HEK293 (cell line): ENCODE measurements around the gene FGFR3.

Experiments used
- CTCF ChIA-PET: fragments of 350-600 bp; formaldehyde crosslinking; extraction: SDS; loops from one replicate; lab custom pipeline; 2021; ENCODE audit warnings: antibody characterized with exemption; lab: Yijun Ruan, JAX
- POLR2A ChIA-PET: fragments of 300-600 bp; formaldehyde crosslinking; extraction: SDS; loops from one replicate; lab custom pipeline; 2020; ENCODE audit warnings: antibody characterized with exemption, inconsistent platforms; lab: Yijun Ruan, JAX
- H3K27ac ChIP-seq: fragments of 200-500 bp; sonication (Bioruptor generic); 2 replicates; pipeline ENCODE4 v1.5.1; 2014; ENCODE audit warnings: low read depth, low read length, control low read depth, inconsistent platforms; ENCODE audit errors: extremely low read depth
- H3K36me3 ChIP-seq, 2 experiments: fragments of 200-500 bp in 1 of 2; sonication (Bioruptor generic) in 1 of 2; 1 replicate in 1 of 2; 2 replicates in 1 of 2; pipeline ENCODE4 v1.5.1; 2014 to 2017; ENCODE audit warnings: inconsistent platforms in 2 of 2, low read length in 2 of 2; ENCODE audit not compliant: control insufficient read depth in 2 of 2, insufficient read depth in 1 of 2
- H3K4me1 ChIP-seq: fragments of 200-500 bp; sonication (Bioruptor generic); 2 replicates; pipeline ENCODE4 v1.5.1; 2014; ENCODE audit warnings: mild to moderate bottlenecking, low read length, inconsistent platforms; ENCODE audit not compliant: control insufficient read depth, insufficient read depth
- H3K4me3 ChIP-seq: 2 replicates; pipeline ENCODE4 v1.5.1; 2011; ENCODE audit warnings: low read depth, mild to moderate bottlenecking, control low read depth, low read length, moderate library complexity
- H3K9me3 ChIP-seq: fragments of 200-500 bp; sonication (Bioruptor generic); 2 replicates; pipeline ENCODE4 v1.5.1; 2014; ENCODE audit warnings: low read depth, low read length, inconsistent platforms; ENCODE audit not compliant: control insufficient read depth, insufficient read depth
- ZBTB8A ChIP-seq: fragments of 450-650 bp; formaldehyde crosslinking; IDR thresholded peaks from 2 replicates; pipeline ENCODE4 v1.5.1; 2016; ENCODE audit warnings: missing biosample characterization, missing genetic modification characterization
- ZFP3 ChIP-seq: fragments of 450-650 bp; formaldehyde crosslinking; IDR thresholded peaks from 2 replicates; pipeline ENCODE4 v1.5.1; 2016; ENCODE audit warnings: low read depth, missing biosample characterization, missing genetic modification characterization
- ZNF132 ChIP-seq: fragments of 450-650 bp; formaldehyde crosslinking; IDR thresholded peaks from 2 replicates; pipeline ENCODE4 v1.5.1; 2017; ENCODE audit warnings: missing biosample characterization, missing genetic modification characterization, borderline replicate concordance
- ZNF223 ChIP-seq: fragments of 450-650 bp; formaldehyde crosslinking; IDR thresholded peaks from 2 replicates; pipeline ENCODE4 v1.5.1; 2016; ENCODE audit warnings: missing biosample characterization, missing genetic modification characterization
- ZNF433 ChIP-seq: fragments of 450-650 bp; formaldehyde crosslinking; IDR thresholded peaks from 2 replicates; pipeline ENCODE4 v1.5.1; 2016; ENCODE audit warnings: missing biosample characterization, missing genetic modification characterization, low read depth
- ZNF473 ChIP-seq: fragments of 450-650 bp; formaldehyde crosslinking; IDR thresholded peaks from 2 replicates; pipeline ENCODE4 v1.5.1; 2017; ENCODE audit warnings: missing biosample characterization, missing genetic modification characterization
- ZNF600 ChIP-seq: fragments of 450-650 bp; formaldehyde crosslinking; IDR thresholded peaks from 2 replicates; pipeline ENCODE4 v1.5.1; 2016; ENCODE audit warnings: missing biosample characterization, missing genetic modification characterization
- TF ChIP-seq, protein P1 (sequence below): fragments of 450-650 bp; formaldehyde crosslinking; IDR thresholded peaks from 2 replicates; pipeline ENCODE4 v1.5.1; 2016; ENCODE audit warnings: missing biosample characterization, missing genetic modification characterization
- TF ChIP-seq, protein P2 (sequence below): fragments of 450-650 bp; formaldehyde crosslinking; IDR thresholded peaks from 2 replicates; pipeline ENCODE4 v1.5.1; 2016; ENCODE audit warnings: missing biosample characterization, missing genetic modification characterization
- TF ChIP-seq, protein P3 (sequence below): fragments of 450-650 bp; formaldehyde crosslinking; IDR thresholded peaks from 2 replicates; pipeline ENCODE4 v1.5.1; 2016; ENCODE audit warnings: missing biosample characterization, missing genetic modification characterization

FGFR3 gene

DNA sequence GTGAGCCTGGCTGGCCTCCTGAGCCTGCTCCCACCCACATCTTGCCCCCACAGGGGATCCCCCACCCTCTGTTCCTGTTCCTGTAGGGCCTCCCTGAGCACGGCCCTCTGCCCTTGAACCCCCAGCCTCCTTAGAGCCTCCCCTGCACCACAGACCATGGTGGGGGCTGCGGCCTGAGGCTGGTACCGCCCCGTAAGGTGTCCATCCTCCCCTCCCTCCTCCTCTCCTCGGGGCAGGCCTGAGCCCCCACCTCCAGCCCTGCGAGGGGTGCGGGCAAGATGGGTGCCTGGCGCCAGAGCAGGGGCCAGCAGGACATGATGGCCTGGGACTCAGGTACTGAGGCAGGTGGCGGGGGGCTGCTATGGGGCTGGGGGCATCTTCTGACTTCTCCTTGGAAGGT lies 28.4 kb upstream of the FGFR3 start:
- no peak overlapping the region for H3K4me3 ChIP-seq
- no peaks in the 10 kb centered on the region for H3K4me1 ChIP-seq
- no peak for TF ChIP-seq ZNF473 (tag by site-specific recombination)
- TF ChIP-seq, all 188 proteins: peak for 0
- no peaks in the 10 kb centered on the region for H3K36me3 ChIP-seq
- POLR2A ChIA-PET: interaction anchor here (1.5 kb wide), 1 partner anchor 28 kb away, joined by 5 read pairs; the partner anchor contains the start of gene FGFR3
- H3K27ac ChIP-seq: no peak overlapping the region
- CTCF ChIA-PET: no interaction called here
- H3K9me3 ChIP-seq: no peaks in the 10 kb centered on the region

DNA sequence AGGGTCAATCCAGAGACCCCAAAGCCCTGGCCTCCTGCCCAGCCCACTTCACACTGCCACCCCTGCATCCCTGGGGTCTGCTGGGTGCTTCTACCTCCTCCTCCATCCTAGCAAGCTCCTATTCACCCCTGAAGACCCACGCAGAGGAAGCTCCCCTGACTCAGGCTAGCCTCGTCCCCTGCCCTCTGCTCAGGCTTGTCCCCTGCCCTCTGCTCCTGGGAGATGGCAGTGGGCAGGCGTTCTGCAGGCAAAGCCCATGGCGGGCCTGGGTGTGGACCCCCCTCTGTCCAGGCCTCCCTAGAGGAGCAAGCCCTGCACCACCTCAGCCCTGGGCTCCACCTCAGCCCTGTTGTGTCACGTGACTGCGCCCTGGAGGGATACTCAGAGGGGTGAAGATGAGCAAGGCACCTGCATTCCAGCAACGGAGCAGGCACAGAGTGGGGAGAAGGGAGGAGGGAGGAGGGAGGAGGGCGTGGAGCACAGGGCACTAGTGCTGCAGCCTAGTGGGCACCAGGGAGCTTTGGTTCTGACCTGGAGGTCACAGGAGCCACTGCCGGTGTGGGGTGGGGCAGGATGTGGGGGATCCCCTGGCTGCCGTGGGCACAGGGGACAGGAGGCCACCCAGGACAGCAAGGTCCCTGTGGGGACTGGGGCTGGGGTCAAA lies 27.6 kb upstream of the FGFR3 start:
- Histone ChIP-seq H3K4me1 (no peaks in the 10 kb centered on the region), H3K27ac (no peak overlapping the region), H3K4me3 (no peak overlapping the region), H3K9me3 (no peaks in the 10 kb centered on the region), H3K36me3 (no peaks in the 10 kb centered on the region)
- ChIA-PET POLR2A (interaction anchor here (1.5 kb wide), 1 partner anchor 27 kb away, joined by 5 read pairs; the partner anchor contains the start of gene FGFR3), CTCF (interaction anchor here (3.0 kb wide), 1 partner anchor 19 kb away, joined by 23 read pairs; no protein-coding TSS in a partner anchor)
- no peak for TF ChIP-seq ZNF132
- TF ChIP-seq, protein P1, sequence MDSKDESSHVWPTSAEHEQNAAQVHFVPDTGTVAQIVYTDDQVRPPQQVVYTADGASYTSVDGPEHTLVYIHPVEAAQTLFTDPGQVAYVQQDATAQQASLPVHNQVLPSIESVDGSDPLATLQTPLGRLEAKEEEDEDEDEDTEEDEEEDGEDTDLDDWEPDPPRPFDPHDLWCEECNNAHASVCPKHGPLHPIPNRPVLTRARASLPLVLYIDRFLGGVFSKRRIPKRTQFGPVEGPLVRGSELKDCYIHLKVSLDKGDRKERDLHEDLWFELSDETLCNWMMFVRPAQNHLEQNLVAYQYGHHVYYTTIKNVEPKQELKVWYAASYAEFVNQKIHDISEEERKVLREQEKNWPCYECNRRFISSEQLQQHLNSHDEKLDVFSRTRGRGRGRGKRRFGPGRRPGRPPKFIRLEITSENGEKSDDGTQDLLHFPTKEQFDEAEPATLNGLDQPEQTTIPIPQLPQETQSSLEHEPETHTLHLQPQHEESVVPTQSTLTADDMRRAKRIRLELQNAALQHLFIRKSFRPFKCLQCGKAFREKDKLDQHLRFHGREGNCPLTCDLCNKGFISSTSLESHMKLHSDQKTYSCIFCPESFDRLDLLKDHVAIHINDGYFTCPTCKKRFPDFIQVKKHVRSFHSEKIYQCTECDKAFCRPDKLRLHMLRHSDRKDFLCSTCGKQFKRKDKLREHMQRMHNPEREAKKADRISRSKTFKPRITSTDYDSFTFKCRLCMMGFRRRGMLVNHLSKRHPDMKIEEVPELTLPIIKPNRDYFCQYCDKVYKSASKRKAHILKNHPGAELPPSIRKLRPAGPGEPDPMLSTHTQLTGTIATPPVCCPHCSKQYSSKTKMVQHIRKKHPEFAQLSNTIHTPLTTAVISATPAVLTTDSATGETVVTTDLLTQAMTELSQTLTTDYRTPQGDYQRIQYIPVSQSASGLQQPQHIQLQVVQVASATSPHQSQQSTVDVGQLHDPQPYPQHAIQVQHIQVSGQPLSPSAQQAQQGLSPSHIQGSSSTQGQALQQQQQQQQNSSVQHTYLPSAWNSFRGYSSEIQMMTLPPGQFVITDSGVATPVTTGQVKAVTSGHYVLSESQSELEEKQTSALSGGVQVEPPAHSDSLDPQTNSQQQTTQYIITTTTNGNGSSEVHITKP: peak; percentile 19; the same call in 1 of the 2 replicates
- TF ChIP-seq ZNF600: peak; percentile 43; the same call in 1 of the 2 replicates
- TF ChIP-seq ZNF223 (tag by site-specific recombination): no peak
- TF ChIP-seq ZNF433 (tag by site-specific recombination): no peak
- TF ChIP-seq, protein P2, sequence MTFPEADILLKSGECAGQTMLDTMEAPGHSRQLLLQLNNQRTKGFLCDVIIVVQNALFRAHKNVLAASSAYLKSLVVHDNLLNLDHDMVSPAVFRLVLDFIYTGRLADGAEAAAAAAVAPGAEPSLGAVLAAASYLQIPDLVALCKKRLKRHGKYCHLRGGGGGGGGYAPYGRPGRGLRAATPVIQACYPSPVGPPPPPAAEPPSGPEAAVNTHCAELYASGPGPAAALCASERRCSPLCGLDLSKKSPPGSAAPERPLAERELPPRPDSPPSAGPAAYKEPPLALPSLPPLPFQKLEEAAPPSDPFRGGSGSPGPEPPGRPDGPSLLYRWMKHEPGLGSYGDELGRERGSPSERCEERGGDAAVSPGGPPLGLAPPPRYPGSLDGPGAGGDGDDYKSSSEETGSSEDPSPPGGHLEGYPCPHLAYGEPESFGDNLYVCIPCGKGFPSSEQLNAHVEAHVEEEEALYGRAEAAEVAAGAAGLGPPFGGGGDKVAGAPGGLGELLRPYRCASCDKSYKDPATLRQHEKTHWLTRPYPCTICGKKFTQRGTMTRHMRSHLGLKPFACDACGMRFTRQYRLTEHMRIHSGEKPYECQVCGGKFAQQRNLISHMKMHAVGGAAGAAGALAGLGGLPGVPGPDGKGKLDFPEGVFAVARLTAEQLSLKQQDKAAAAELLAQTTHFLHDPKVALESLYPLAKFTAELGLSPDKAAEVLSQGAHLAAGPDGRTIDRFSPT (tag by site-specific recombination): peak; percentile 6; the same call in 1 of the 2 replicates
- TF ChIP-seq, protein P3, sequence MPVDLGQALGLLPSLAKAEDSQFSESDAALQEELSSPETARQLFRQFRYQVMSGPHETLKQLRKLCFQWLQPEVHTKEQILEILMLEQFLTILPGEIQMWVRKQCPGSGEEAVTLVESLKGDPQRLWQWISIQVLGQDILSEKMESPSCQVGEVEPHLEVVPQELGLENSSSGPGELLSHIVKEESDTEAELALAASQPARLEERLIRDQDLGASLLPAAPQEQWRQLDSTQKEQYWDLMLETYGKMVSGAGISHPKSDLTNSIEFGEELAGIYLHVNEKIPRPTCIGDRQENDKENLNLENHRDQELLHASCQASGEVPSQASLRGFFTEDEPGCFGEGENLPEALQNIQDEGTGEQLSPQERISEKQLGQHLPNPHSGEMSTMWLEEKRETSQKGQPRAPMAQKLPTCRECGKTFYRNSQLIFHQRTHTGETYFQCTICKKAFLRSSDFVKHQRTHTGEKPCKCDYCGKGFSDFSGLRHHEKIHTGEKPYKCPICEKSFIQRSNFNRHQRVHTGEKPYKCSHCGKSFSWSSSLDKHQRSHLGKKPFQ (tag by site-specific recombination): no peak
- TF ChIP-seq ZBTB8A (tag by site-specific recombination): peak; percentile 45; the same call in 1 of the 2 replicates
- TF ChIP-seq ZFP3 (tag by site-specific recombination): peak; percentile 74; the same call in 1 of the 2 replicates
